ENCODE results near the gene PCDH7.
A peak's percentile ranks its signal among the peaks of the same experiment; 100 is the strongest.

PCDH7 gene

GRCh38 chr4:30720021-30720660, at the start of gene PCDH7 (continued):
- no peak for TF ChIP-seq ZBTB49 (tag by site-specific recombination; IDR thresholded peaks at IDR 0.05; ENCODE audit: low read depth)
- no peak for TF ChIP-seq ZNF266 (tag by site-specific recombination; IDR thresholded peaks at IDR 0.05; ENCODE audit: low read depth)
- TF ChIP-seq, protein P1, sequence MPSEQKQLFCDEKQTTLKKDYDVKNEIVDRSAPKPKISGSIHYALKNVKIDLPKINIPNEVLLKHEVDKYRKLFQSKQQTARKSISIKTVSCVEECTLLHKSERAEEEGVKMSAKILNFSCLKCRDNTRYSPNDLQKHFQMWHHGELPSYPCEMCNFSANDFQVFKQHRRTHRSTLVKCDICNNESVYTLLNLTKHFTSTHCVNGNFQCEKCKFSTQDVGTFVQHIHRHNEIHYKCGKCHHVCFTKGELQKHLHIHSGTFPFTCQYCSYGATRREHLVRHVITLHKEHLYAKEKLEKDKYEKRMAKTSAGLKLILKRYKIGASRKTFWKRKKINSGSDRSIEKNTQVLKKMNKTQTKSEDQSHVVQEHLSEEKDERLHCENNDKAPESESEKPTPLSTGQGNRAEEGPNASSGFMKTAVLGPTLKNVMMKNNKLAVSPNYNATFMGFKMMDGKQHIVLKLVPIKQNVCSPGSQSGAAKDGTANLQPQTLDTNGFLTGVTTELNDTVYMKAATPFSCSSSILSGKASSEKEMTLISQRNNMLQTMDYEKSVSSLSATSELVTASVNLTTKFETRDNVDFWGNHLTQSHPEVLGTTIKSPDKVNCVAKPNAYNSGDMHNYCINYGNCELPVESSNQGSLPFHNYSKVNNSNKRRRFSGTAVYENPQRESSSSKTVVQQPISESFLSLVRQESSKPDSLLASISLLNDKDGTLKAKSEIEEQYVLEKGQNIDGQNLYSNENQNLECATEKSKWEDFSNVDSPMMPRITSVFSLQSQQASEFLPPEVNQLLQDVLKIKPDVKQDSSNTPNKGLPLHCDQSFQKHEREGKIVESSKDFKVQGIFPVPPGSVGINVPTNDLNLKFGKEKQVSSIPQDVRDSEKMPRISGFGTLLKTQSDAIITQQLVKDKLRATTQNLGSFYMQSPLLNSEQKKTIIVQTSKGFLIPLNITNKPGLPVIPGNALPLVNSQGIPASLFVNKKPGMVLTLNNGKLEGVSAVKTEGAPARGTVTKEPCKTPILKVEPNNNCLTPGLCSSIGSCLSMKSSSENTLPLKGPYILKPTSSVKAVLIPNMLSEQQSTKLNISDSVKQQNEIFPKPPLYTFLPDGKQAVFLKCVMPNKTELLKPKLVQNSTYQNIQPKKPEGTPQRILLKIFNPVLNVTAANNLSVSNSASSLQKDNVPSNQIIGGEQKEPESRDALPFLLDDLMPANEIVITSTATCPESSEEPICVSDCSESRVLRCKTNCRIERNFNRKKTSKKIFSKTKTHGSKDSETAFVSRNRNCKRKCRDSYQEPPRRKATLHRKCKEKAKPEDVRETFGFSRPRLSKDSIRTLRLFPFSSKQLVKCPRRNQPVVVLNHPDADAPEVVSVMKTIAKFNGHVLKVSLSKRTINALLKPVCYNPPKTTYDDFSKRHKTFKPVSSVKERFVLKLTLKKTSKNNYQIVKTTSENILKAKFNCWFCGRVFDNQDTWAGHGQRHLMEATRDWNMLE (tag by site-specific recombination; conservative IDR thresholded peaks at IDR 0.05; ENCODE audit: low read depth), result no peak
- no peak for TF ChIP-seq ZNF155 (tag by site-specific recombination; IDR thresholded peaks at IDR 0.05)
- 0 out of 2 replicates have a peak, but pooled peaks have one; percentile 12 for TF ChIP-seq ZNF561 (tag by site-specific recombination; IDR thresholded peaks at IDR 0.05; ENCODE audit: borderline replicate concordance)
- TF ChIP-seq, protein P2, sequence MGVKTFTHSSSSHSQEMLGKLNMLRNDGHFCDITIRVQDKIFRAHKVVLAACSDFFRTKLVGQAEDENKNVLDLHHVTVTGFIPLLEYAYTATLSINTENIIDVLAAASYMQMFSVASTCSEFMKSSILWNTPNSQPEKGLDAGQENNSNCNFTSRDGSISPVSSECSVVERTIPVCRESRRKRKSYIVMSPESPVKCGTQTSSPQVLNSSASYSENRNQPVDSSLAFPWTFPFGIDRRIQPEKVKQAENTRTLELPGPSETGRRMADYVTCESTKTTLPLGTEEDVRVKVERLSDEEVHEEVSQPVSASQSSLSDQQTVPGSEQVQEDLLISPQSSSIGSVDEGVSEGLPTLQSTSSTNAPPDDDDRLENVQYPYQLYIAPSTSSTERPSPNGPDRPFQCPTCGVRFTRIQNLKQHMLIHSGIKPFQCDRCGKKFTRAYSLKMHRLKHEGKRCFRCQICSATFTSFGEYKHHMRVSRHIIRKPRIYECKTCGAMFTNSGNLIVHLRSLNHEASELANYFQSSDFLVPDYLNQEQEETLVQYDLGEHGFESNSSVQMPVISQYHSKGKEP (tag by site-specific recombination; IDR thresholded peaks at IDR 0.05), result peak; percentile 77
- TF ChIP-seq YY1 (tag by site-specific recombination; IDR thresholded peaks at IDR 0.05), result no peak
- TF ChIP-seq GFI1B (tag by site-specific recombination; IDR thresholded peaks at IDR 0.05), result no peak
- 0 out of 2 replicates have a peak, but pooled peaks have one; percentile 21 for TF ChIP-seq ZBTB17 (tag by site-specific recombination; IDR thresholded peaks at IDR 0.05)
- TF ChIP-seq ZBTB1 (tag by site-specific recombination; IDR thresholded peaks at IDR 0.05), result no peak
- no peak for TF ChIP-seq OSR2 (tag by site-specific recombination; IDR thresholded peaks at IDR 0.05)
- TF ChIP-seq, protein P3, sequence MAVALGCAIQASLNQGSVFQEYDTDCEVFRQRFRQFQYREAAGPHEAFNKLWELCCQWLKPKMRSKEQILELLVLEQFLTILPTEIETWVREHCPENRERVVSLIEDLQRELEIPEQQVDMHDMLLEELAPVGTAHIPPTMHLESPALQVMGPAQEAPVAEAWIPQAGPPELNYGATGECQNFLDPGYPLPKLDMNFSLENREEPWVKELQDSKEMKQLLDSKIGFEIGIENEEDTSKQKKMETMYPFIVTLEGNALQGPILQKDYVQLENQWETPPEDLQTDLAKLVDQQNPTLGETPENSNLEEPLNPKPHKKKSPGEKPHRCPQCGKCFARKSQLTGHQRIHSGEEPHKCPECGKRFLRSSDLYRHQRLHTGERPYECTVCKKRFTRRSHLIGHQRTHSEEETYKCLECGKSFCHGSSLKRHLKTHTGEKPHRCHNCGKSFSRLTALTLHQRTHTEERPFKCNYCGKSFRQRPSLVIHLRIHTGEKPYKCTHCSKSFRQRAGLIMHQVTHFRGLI (tag by site-specific recombination; IDR thresholded peaks at IDR 0.05), result peak; percentile 43; the same call in 1 of the 2 replicates
- no peak for TF ChIP-seq ZFP37 (tag by site-specific recombination; IDR thresholded peaks at IDR 0.05)
- no peak for TF ChIP-seq ZNF223 (tag by site-specific recombination; IDR thresholded peaks at IDR 0.05)
- TF ChIP-seq ZNF76 (tag by site-specific recombination; IDR thresholded peaks at IDR 0.05; ENCODE audit: borderline replicate concordance, low read depth), result 0 out of 2 replicates have a peak, but pooled peaks have one; percentile 27
- TF ChIP-seq ZBTB48 (tag by site-specific recombination; IDR thresholded peaks at IDR 0.05), result no peak
- peak; percentile 48; the same call in 1 of the 2 replicates for TF ChIP-seq BCL11A (tag by site-specific recombination; IDR thresholded peaks at IDR 0.05; ENCODE audit: low read depth)
- TF ChIP-seq ZNF837 (tag by site-specific recombination; IDR thresholded peaks at IDR 0.05), result no peak
- no peak; the same call in 1 of the 2 replicates for TF ChIP-seq OVOL3 (tag by site-specific recombination; IDR thresholded peaks at IDR 0.05)
- no peak for TF ChIP-seq INSM2 (tag by site-specific recombination; IDR thresholded peaks at IDR 0.05)
- TF ChIP-seq IKZF3 (tag by site-specific recombination; IDR thresholded peaks at IDR 0.05), result peak; percentile 95
- no peak for TF ChIP-seq ZNF221 (tag by site-specific recombination; IDR thresholded peaks at IDR 0.05; ENCODE audit: borderline replicate concordance)
- TF ChIP-seq ZNF112 (tag by site-specific recombination; IDR thresholded peaks at IDR 0.05), result no peak
- TF ChIP-seq, protein P4, sequence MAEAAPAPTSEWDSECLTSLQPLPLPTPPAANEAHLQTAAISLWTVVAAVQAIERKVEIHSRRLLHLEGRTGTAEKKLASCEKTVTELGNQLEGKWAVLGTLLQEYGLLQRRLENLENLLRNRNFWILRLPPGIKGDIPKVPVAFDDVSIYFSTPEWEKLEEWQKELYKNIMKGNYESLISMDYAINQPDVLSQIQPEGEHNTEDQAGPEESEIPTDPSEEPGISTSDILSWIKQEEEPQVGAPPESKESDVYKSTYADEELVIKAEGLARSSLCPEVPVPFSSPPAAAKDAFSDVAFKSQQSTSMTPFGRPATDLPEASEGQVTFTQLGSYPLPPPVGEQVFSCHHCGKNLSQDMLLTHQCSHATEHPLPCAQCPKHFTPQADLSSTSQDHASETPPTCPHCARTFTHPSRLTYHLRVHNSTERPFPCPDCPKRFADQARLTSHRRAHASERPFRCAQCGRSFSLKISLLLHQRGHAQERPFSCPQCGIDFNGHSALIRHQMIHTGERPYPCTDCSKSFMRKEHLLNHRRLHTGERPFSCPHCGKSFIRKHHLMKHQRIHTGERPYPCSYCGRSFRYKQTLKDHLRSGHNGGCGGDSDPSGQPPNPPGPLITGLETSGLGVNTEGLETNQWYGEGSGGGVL (tag by site-specific recombination; IDR thresholded peaks at IDR 0.05), result peak; percentile 96
- TF ChIP-seq TRIM28 (IDR thresholded peaks at IDR 0.05; ENCODE audit: borderline replicate concordance, low read length), result no peak
- no peak for TF ChIP-seq SCRT2 (tag by site-specific recombination; IDR thresholded peaks at IDR 0.05)

All from HEK293 (cell line).